HG03103 (cell line): Measurements from ENCODE around the gene ATRN.
"Not testable (repeated sequence)": the region's sequence is repeated elsewhere in the genome, so short reads cannot be mapped to it uniquely, and the experiment has no call there.

Experiments used
- ATAC-seq: cut with Tn5 transposase; IDR thresholded peaks from one replicate; pipeline ENCODE4 v1.9.1; 2021; ENCODE audit warnings: low read depth; ENCODE audit not compliant: unreplicated experiment

The ATRN gene

GRCh38 chr20:3615171-3615840 lies 144.5 kb downstream of the ATRN start:
- not testable (repeated sequence) for ATAC-seq

- no peak for ATAC-seq
Observed at GRCh38 chr20:3616250-3616649, 145.4 kb downstream of the ATRN start.

GRCh38 chr20:3621111-3621510 lies 150.3 kb downstream of the ATRN start:
- no peak for ATAC-seq

- no peak for ATAC-seq
Observed at GRCh38 chr20:3622406-3622805, 151.6 kb downstream of the ATRN start.

GRCh38 chr20:3627476-3627875 lies 156.7 kb downstream of the ATRN start:
- ATAC-seq, result no peak

GRCh38 chr20:3628502-3629314 lies 157.9 kb downstream of the ATRN start:
- no peak for ATAC-seq

GRCh38 chr20:3629893-3630292 lies 159.1 kb downstream of the ATRN start:
- ATAC-seq, result no peak

GRCh38 chr20:3630429-3630828 lies 159.6 kb downstream of the ATRN start:
- ATAC-seq, result no peak

GRCh38 chr20:3631534-3631933 lies 160.7 kb downstream of the ATRN start:
- ATAC-seq, result no peak

GRCh38 chr20:3632311-3633004 lies 161.6 kb downstream of the ATRN start:
- no peak for ATAC-seq

GRCh38 chr20:3633913-3634478 lies 163.2 kb downstream of the ATRN start:
- ATAC-seq, result no peak

GRCh38 chr20:3635346-3635745 lies 164.5 kb downstream of the ATRN start:
- ATAC-seq, result no peak

- no peak for ATAC-seq
Observed at GRCh38 chr20:3640259-3640658, 169.4 kb downstream of the ATRN start.

- ATAC-seq, result no peak
Observed at GRCh38 chr20:3645309-3646066, 174.7 kb downstream of the ATRN start.

- ATAC-seq, result no peak
Observed at GRCh38 chr20:3646067-3646440, 175.2 kb downstream of the ATRN start.

GRCh38 chr20:3646651-3647050 lies 175.8 kb downstream of the ATRN start:
- no peak for ATAC-seq

GRCh38 chr20:3647473-3647872 lies 176.7 kb downstream of the ATRN start:
- ATAC-seq, result no peak

GRCh38 chr20:3648951-3649350 lies 178.1 kb downstream of the ATRN start:
- no peak for ATAC-seq

- ATAC-seq, result no peak
Observed at GRCh38 chr20:3651204-3651962, 180.6 kb downstream of the ATRN start.

- ATAC-seq, result no peak
Observed at GRCh38 chr20:3652221-3652620, 181.4 kb downstream of the ATRN start.
